Tibial artery (tissue), 4 donors: Measurements from ENCODE around the gene TYW5.
A peak's percentile ranks its signal among the peaks of the same experiment; 100 is the strongest.

Experiments used
- DNase-seq, 2 donors: peaks; one replicate each; pipeline ENCODE4 v3.0.0-alpha.2; 2019
- H3K27ac ChIP-seq, 2 donors: fragments of 200-600 bp; sonication (generic) in 1 of 2; 1 replicate in 1 of 2; 2 replicates in 1 of 2; pipeline ENCODE4 v1.5.1; 2018 to 2019; ENCODE audit warnings: mild to moderate bottlenecking in 1 of 2
- H3K27me3 ChIP-seq, 2 donors: fragments of 200-600 bp; sonication (generic) in 1 of 2; one replicate each; pipeline versions ENCODE4 v1.5.1 to v1.6.0; 2016 to 2019
- H3K36me3 ChIP-seq, 3 donors: fragments of 200-600 bp; sonication (generic) in 2 of 3; one replicate each; pipeline ENCODE4 v1.5.1; 2016 to 2019; ENCODE audit warnings: mild to moderate bottlenecking in 2 of 3
- H3K4me1 ChIP-seq, 4 donors: fragments of 200-600 bp; sonication (generic) in 2 of 4; 1 replicate in 3 of 4; 2 replicates in 1 of 4; pipeline ENCODE4 v1.5.1; 2016 to 2019
- H3K4me3 ChIP-seq, 2 donors: fragments of 200-600 bp; sonication (generic) in 1 of 2; 1 replicate in 1 of 2; 2 replicates in 1 of 2; pipeline ENCODE4 v1.5.1; 2018 to 2019; ENCODE audit warnings: mild to moderate bottlenecking in 2 of 2
- H3K9me3 ChIP-seq, 3 donors: fragments of 200-600 bp; sonication (generic) in 1 of 3; one replicate each; pipeline ENCODE4 v1.5.1; 2016 to 2019
- CTCF ChIP-seq, 2 experiments: fragments of 200-600 bp in 1 of 2; fragments of 450-650 bp in 1 of 2; IDR thresholded peaks; one replicate each; pipeline ENCODE4 v1.5.1; 2017 to 2019; ENCODE audit warnings: antibody characterized with exemption in 2 of 2, mild to moderate bottlenecking in 1 of 2, moderate library complexity in 1 of 2
- intact Hi-C: fragments of 100-400 bp; cut with DNase I; formaldehyde crosslinking; loops from one replicate; pipeline ENCODE4 v1.15.0; 2023; ENCODE audit warnings: low total_unique reads

Gene TYW5

GRCh38 chr2:199910338-199911051, 44.8 kb downstream of the TYW5 start:
- DNase-seq = no peak
- no peaks in the 10 kb centered on the region for H3K27me3 ChIP-seq
- no peak for TF ChIP-seq CTCF (IDR thresholded peaks at IDR 0.05)
- no peaks in the 10 kb centered on the region for H3K36me3 ChIP-seq
- intact Hi-C loops = no loop called here
- peak overlapping the region; percentile 71 to 95 for H3K4me3 ChIP-seq
- H3K4me1 ChIP-seq = peaks cover 0 to 29% (median 14%) of the 10 kb centered on the region in 4 donors
- peak overlapping the region; percentile 93 to 99 for H3K27ac ChIP-seq
- H3K9me3 ChIP-seq = no peaks in the 10 kb centered on the region

- Histone ChIP-seq H3K9me3 (no peaks in the 10 kb centered on the region), H3K36me3 (no peaks in the 10 kb centered on the region), H3K4me3 (no peak overlapping the region), H3K27me3 (no peaks in the 10 kb centered on the region), H3K27ac (no peak overlapping the region), H3K4me1 (peaks cover 0 to 8% (median 6%) of the 10 kb centered on the region in 4 donors)
- no peak for TF ChIP-seq CTCF (IDR thresholded peaks at IDR 0.05)
- DNase-seq = no peak
- intact Hi-C loops = no loop called here
Measured at GRCh38 chr2:199907008-199907714, 48.1 kb downstream of the TYW5 start.

GRCh38 chr2:199903111-199903510, 52.2 kb downstream of the TYW5 start:
- no peaks in the 10 kb centered on the region for H3K36me3 ChIP-seq
- intact Hi-C loops = no loop called here
- DNase-seq = no peak
- H3K4me1 ChIP-seq = no peaks in the 10 kb centered on the region
- H3K27me3 ChIP-seq = no peaks in the 10 kb centered on the region
- no peak overlapping the region for H3K4me3 ChIP-seq
- no peaks in the 10 kb centered on the region for H3K9me3 ChIP-seq
- TF ChIP-seq CTCF (IDR thresholded peaks at IDR 0.05) = no peak
- H3K27ac ChIP-seq = no peak overlapping the region

GRCh38 chr2:199902486-199903110, 52.7 kb downstream of the TYW5 start:
- H3K27ac ChIP-seq = no peak overlapping the region
- H3K4me1 ChIP-seq = no peaks in the 10 kb centered on the region
- no peaks in the 10 kb centered on the region for H3K27me3 ChIP-seq
- H3K36me3 ChIP-seq = no peaks in the 10 kb centered on the region
- intact Hi-C loops = no loop called here
- DNase-seq = no peak
- no peak overlapping the region for H3K4me3 ChIP-seq
- TF ChIP-seq CTCF (IDR thresholded peaks at IDR 0.05) = no peak
- no peaks in the 10 kb centered on the region for H3K9me3 ChIP-seq

- Histone ChIP-seq H3K9me3 (no peaks in the 10 kb centered on the region), H3K4me3 (no peak overlapping the region), H3K4me1 (no peaks in the 10 kb centered on the region), H3K27ac (no peak overlapping the region), H3K36me3 (no peaks in the 10 kb centered on the region), H3K27me3 (no peaks in the 10 kb centered on the region)
- DNase-seq = no peak
- no peak for TF ChIP-seq CTCF (IDR thresholded peaks at IDR 0.05)
- intact Hi-C loops = no loop called here
Measured at GRCh38 chr2:199901942-199902341, 53.3 kb downstream of the TYW5 start.
